Stimulated activated naive CD4-positive, alpha-beta T cell (primary cell): Measurements from ENCODE around the gene ZNF775.

Source experiments
- DNase-seq, 6 experiments: peaks; one replicate each; lab custom pipeline; 2025; lab: John Stamatoyannopoulos, UW

Gene ZNF775

DNA sequence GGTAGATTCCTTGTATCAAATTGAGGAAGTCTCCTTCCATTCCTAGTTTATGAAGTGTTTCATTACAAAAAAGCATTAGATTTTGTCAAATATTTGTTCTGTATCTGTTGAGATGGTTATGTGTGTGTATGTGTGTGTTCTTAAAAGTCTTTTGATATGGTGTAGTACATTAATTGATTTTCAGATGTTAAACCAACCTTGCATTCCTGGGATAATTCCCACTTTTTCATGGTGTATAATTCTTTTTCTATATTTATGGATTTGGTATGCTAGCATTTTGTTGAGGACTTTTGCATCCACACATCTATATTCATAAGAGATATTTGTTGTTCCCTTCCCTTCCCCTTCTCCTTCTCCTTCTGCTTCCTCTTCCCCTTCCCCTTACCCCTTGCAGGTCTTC is 62.4 kb downstream of the ZNF775 start:
- no peak for DNase-seq

DNA sequence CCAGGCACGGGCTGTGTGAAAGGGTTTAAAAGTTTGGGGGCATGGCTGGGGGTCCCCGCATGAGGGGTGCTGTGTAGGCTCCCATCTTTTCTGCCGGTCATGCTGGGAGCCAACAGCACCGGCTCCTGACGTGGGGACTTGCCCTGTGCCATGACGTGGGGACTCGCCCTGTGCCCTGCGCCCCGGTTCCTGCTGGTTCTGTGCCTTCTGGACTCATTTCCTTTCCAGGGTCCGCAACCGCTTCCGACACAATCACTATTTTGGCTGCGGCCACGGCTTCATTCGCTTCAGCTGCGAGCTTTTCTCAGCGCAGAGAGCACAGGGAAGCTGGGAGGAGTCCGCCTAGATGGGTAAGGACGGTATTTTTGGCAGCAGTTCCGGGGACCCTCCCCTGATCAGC is 63.7 kb downstream of the ZNF775 start:
- no peak for DNase-seq

DNA sequence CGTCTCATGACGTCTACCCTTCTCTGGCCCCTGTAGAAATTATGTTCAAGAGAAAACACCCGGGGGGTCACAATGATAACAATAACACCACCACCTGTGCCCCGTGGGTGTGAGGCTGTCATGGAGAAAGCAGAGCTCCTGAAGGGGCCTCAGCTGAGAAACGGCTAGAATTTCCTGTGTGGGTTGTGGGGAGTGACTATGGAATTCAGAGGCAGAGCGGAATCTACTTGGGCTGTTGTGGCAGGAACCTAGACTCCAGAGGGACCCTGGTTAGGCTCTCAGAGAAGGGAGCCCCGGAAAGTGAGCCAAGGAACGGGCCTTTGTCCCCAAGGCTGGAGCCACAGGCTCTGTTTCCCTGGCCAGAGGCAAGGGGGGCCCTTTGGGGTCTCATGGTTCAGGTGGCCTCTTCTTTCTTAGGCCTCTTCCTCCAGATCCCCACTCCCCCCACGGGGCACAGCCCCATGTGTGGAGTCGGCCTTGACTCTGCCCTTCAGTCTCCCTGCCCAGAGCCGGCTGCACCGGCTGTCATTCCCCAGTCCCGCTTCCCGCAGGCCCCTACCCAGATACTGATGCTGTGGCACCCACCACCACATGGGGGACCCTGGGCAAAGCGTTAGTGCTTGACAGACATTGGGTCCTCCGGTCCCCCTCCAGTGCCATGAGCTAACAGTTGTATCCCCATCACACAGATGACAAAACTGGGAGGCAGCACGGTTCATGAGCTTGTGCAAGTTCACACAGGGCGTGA is 64.8 kb downstream of the ZNF775 start:
- DNase-seq: no peak

DNA sequence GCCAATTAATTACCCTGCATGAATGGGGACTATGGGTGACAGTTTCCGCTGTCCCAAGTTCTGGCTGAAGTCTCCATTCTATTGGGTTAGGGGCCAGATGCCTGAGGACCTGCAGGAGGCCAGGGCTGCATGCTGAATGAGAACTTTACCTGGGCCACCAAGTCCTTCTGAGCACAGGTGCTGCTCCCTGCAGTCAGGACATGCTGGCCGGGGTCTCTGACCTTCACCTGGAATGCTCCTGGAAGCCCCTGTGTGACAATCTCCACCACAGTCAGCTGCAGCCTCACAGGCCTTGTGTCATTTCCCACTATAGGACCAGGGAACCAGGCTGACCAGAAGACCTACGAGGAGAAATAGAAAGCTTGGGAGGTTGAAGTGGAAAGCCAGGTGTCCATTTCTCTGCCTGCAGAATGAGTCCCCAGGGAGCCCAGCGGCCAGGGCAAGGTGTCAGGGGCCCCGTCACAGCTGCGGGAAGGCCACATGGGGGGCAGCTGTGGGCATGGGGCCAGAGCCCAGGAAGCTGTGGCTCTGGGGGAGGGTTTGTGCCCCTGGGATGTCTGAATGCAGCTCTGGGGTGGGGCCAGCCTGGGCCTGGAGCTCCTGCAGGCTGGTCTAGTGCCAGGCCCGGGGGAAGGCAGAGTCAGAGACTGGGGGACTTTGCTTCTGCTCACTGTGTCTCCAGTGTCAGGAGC is 65.7 kb downstream of the ZNF775 start:
- no peak for DNase-seq

DNA sequence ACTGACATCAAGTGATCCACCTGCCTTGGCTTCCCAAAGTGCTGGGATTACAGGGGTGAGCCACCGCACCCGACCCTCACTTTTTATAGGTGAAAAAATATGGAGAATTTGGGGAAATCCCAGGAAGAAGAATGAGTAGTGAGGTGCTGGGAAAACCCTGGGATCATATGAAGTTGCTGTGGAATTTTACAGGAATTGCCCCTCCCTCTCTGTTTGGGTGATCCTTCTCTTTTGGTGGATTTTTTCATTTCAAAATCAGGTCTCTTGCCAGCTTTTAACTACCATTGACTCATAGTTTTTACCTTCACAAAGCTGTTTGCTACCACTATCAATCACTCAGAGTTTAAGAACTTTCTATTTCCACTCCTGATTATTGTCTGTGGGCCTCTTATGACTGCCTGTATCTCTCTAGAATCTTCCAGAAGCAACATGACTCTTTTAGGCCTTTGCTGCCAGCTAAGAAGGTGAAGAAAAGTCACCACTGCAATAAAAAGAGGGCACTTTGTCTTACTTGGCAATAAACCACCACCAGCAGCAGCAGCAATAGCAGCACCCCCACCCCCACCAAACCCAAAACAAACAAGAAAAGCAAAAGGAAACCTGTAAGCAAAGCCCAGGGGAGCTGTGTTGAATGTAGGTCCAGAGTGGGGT is 67.3 kb downstream of the ZNF775 start:
- DNase-seq: no peak
